Stimulated activated CD8-positive, alpha-beta memory T cell treated with anti-CD3 and anti-CD28 coated beads, Interleukin-7, amount 100 ng/mL, for 48 hours (primary cell): ENCODE data around the gene ANKRD28.

ENCODE experiments used
- DNase-seq, 2 donors: peaks; one replicate each; pipeline ENCODE4 v3.0.0-alpha.2; 2020; ENCODE audit warnings: low read depth in 1 of 2; ENCODE audit errors: extremely low read depth in 1 of 2

ANKRD28 gene

GRCh38 chr3:15676259-15676658, 121.5 kb downstream of the ANKRD28 start:
- no peak for DNase-seq

- no peak for DNase-seq
These were observed 124.2 kb downstream of the ANKRD28 start for GRCh38 chr3:15673536-15673935.

GRCh38 chr3:15667484-15667883, 130.3 kb downstream of the ANKRD28 start:
- DNase-seq: peak in 1 of 2 donors; percentile 19

- no peak for DNase-seq
These were observed 131.5 kb downstream of the ANKRD28 start for GRCh38 chr3:15666277-15666676.

- no peak for DNase-seq
These were observed 132.1 kb downstream of the ANKRD28 start for GRCh38 chr3:15665510-15666150.

- DNase-seq: no peak
These were observed 133.6 kb downstream of the ANKRD28 start for GRCh38 chr3:15664144-15664543.

- no peak for DNase-seq
These were observed 137.5 kb downstream of the ANKRD28 start for GRCh38 chr3:15660055-15660935.

GRCh38 chr3:15659254-15659975, 138.4 kb downstream of the ANKRD28 start:
- no peak for DNase-seq

- DNase-seq: no peak
These were observed 140.8 kb downstream of the ANKRD28 start for GRCh38 chr3:15657016-15657415.

GRCh38 chr3:15656342-15656741, 141.4 kb downstream of the ANKRD28 start:
- no peak for DNase-seq

GRCh38 chr3:15654891-15655290, 142.9 kb downstream of the ANKRD28 start:
- DNase-seq: no peak

GRCh38 chr3:15654127-15654526, 143.7 kb downstream of the ANKRD28 start:
- no peak for DNase-seq

- no peak for DNase-seq
These were observed 144.5 kb downstream of the ANKRD28 start for GRCh38 chr3:15653321-15653720.

- DNase-seq: no peak
These were observed 146.4 kb downstream of the ANKRD28 start for GRCh38 chr3:15651396-15651795.

- no peak for DNase-seq
These were observed 147.9 kb downstream of the ANKRD28 start for GRCh38 chr3:15649858-15650257.

GRCh38 chr3:15649341-15649740, 148.4 kb downstream of the ANKRD28 start:
- no peak for DNase-seq

GRCh38 chr3:15647611-15648167, 150.1 kb downstream of the ANKRD28 start:
- peak in 1 of 2 donors; percentile 65 for DNase-seq

- DNase-seq: no peak
These were observed 150.8 kb downstream of the ANKRD28 start for GRCh38 chr3:15646851-15647511.

GRCh38 chr3:15645740-15646501, 151.9 kb downstream of the ANKRD28 start:
- DNase-seq: no peak

- DNase-seq: no peak
These were observed 152.5 kb downstream of the ANKRD28 start for GRCh38 chr3:15645246-15645645.
